LNCaP clone FGC (cell line): ENCODE data around the gene UBAP1L.
"Not testable (repeated sequence)": the region's sequence is repeated elsewhere in the genome, so short reads cannot be mapped to it uniquely, and the experiment has no call there.

Experiments
- DNase-seq: peaks from one replicate; pipeline ENCODE4 v3.0.0-alpha.2; 2011; ENCODE audit warnings: low read depth
- H3K4me3 ChIP-seq: 2 replicates; pipeline ENCODE4 v1.5.1; 2011; ENCODE audit warnings: mild to moderate bottlenecking, low read depth, low read length, control low read depth
- CTCF ChIP-seq: IDR thresholded peaks from 2 replicates; pipeline ENCODE4 v1.5.1; 2012; ENCODE audit warnings: mild to moderate bottlenecking; ENCODE audit not compliant: control insufficient read depth, insufficient read depth; ENCODE audit errors: extremely low read depth

Gene UBAP1L

GRCh38 chr15:65081758-65082157, 33.2 kb downstream of the UBAP1L start:
- H3K4me3 ChIP-seq: no peak overlapping the region
- no peak for DNase-seq
- TF ChIP-seq CTCF: no peak

GRCh38 chr15:65081270-65081669, 33.7 kb downstream of the UBAP1L start:
- no peak for DNase-seq
- no peak for TF ChIP-seq CTCF

GRCh38 chr15:65079580-65079979, 35.4 kb downstream of the UBAP1L start:
- H3K4me3 ChIP-seq: no peak overlapping the region
- TF ChIP-seq CTCF: no peak
- DNase-seq: no peak

More at GRCh38 chr15:65081270-65081669, 33.7 kb downstream of the UBAP1L start:
- no peak overlapping the region for H3K4me3 ChIP-seq

- peak; percentile 67 for TF ChIP-seq CTCF
- peak; percentile 21 for DNase-seq
- no peak overlapping the region for H3K4me3 ChIP-seq
Measured at GRCh38 chr15:65077981-65078352, 37.0 kb downstream of the UBAP1L start.

GRCh38 chr15:65077291-65077980, 37.6 kb downstream of the UBAP1L start:
- DNase-seq: no peak
- no peak overlapping the region for H3K4me3 ChIP-seq
- TF ChIP-seq CTCF: no peak

- no peak for DNase-seq
- H3K4me3 ChIP-seq: no peak within 1 kb of the TSS
- TF ChIP-seq CTCF: no peak
Measured at GRCh38 chr15:65076486-65077290, 38.3 kb downstream of the UBAP1L start, which contains the start of gene KBTBD13. Gene KBTBD13 (plus strand): TSS chr15:65076746. CDS start chr15:65076816, 70 bp downstream.

GRCh38 chr15:65075607-65076395, 39.2 kb downstream of the UBAP1L start:
- not testable (repeated sequence) for DNase-seq, H3K4me3 ChIP-seq

- not testable (repeated sequence) for DNase-seq, H3K4me3 ChIP-seq
Measured at GRCh38 chr15:65074946-65075345, 40.1 kb downstream of the UBAP1L start.
